GM08714 (cell line): ENCODE measurements around the gene MCOLN2.

Experiments
- H3K4me3 ChIP-seq: fragments of 200-500 bp; sonication (Bioruptor generic); 2 replicates; pipeline ENCODE4 v1.5.1; 2014; ENCODE audit warnings: mild to moderate bottlenecking, low read length, inconsistent platforms
- ZNF274 ChIP-seq: IDR thresholded peaks from 2 replicates; pipeline ENCODE4 v1.6.1; 2012; ENCODE audit warnings: mild to moderate bottlenecking, low read depth, low read length

The MCOLN2 gene

GRCh38 chr1:84884671-84885389 is 112.1 kb downstream of the MCOLN2 start:
- H3K4me3 ChIP-seq = no peak overlapping the region
- no peak for TF ChIP-seq ZNF274

GRCh38 chr1:84883286-84883685 is 113.6 kb downstream of the MCOLN2 start:
- no peak for TF ChIP-seq ZNF274
- no peak overlapping the region for H3K4me3 ChIP-seq

GRCh38 chr1:84877592-84877991 is 119.3 kb downstream of the MCOLN2 start:
- no peak for TF ChIP-seq ZNF274
- H3K4me3 ChIP-seq = no peak overlapping the region

GRCh38 chr1:84876353-84876752 is 120.6 kb downstream of the MCOLN2 start:
- no peak overlapping the region for H3K4me3 ChIP-seq
- TF ChIP-seq ZNF274 = no peak
